CD4-positive, alpha-beta T cell treated with Interleukin-15 for 4 hours (primary cell): ENCODE data around the gene GTF2I.
A peak's percentile ranks its signal among the peaks of the same experiment; 100 is the strongest.
"Not testable (repeated sequence)": the region's sequence is repeated elsewhere in the genome, so short reads cannot be mapped to it uniquely, and the experiment has no call there.

ENCODE experiments used
- DNase-seq: peaks from one replicate; pipeline ENCODE4 v3.0.0-alpha.2; 2020; ENCODE audit warnings: low spot score

GTF2I gene

GRCh38 chr7:74657692-74658177, at the start of gene GTF2I:
Gene GTF2I (plus strand): TSS chr7:74657718. CDS start chr7:74689129, 31,411 bp downstream.
- no peak for DNase-seq

- no peak for DNase-seq
Measured at GRCh38 chr7:74612015-74612829, 45.3 kb upstream of the GTF2I start.

- no peak for DNase-seq
Measured at GRCh38 chr7:74615933-74616780, 41.4 kb upstream of the GTF2I start.

GRCh38 chr7:74617180-74617744, 40.3 kb upstream of the GTF2I start:
- no peak for DNase-seq

- DNase-seq = no peak
Measured at GRCh38 chr7:74619235-74619860, 38.2 kb upstream of the GTF2I start.

GRCh38 chr7:74622228-74622749, 35.2 kb upstream of the GTF2I start:
- no peak for DNase-seq

GRCh38 chr7:74623135-74623534, 34.4 kb upstream of the GTF2I start:
- DNase-seq = no peak

GRCh38 chr7:74625446-74625845, 32.1 kb upstream of the GTF2I start:
- peak; percentile 13 for DNase-seq

GRCh38 chr7:74627661-74628411, 29.7 kb upstream of the GTF2I start:
- DNase-seq = no peak

GRCh38 chr7:74632505-74632904, 25.0 kb upstream of the GTF2I start:
- DNase-seq = no peak

- no peak for DNase-seq
Measured at GRCh38 chr7:74633451-74633921, 24.0 kb upstream of the GTF2I start.

GRCh38 chr7:74637745-74638144, 19.8 kb upstream of the GTF2I start:
- DNase-seq = no peak

GRCh38 chr7:74650055-74650454, 7.5 kb upstream of the GTF2I start:
- DNase-seq = peak; percentile 82

GRCh38 chr7:74650493-74651132, 6.9 kb upstream of the GTF2I start:
- not testable (repeated sequence) for DNase-seq

- not testable (repeated sequence) for DNase-seq
Measured at GRCh38 chr7:74651133-74651504, 6.4 kb upstream of the GTF2I start.

GRCh38 chr7:74653686-74654181, 3.8 kb upstream of the GTF2I start:
- DNase-seq = no peak

GRCh38 chr7:74654811-74655210, 2.7 kb upstream of the GTF2I start:
- DNase-seq = no peak

- DNase-seq = no peak
Measured at GRCh38 chr7:74655324-74655723, 2.2 kb upstream of the GTF2I start.

GRCh38 chr7:74655768-74656440, 1.6 kb upstream of the GTF2I start:
- no peak for DNase-seq

- peak; percentile 57 for DNase-seq
Measured at GRCh38 chr7:74656441-74656836, 1.1 kb upstream of the GTF2I start.
